ENCODE data around the gene DNAJC18.

The DNAJC18 gene

DNA sequence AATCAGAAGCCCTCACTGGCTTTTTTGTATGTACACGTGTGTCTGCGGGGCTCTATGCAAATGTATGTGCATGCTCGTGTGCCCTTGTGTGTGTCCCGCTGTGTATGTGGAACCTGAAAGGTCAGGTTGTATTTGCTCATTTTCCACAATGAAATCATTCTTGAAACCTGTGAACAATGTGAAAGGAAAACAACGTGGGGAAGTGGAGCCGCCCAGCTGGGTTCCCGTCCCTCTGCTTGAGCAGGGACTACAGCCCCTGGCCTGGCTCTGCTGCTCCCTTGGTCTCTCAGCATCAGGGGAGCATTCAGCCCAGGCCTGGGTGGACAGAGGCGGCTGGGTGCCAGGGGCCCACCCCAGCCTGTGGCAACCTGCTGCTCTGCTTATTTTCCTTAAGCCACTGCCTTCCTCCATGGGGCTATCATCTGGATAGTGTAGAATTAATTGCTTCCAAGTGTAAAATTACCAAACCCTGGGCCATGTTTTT, 20.2 kb upstream of the DNAJC18 start:
- Histone ChIP-seq H3K27ac (ENCODE audit: low read depth, low read length) (no peak overlapping the region), H3K4me3 (ENCODE audit: low read depth, low read length) (no peak overlapping the region), H3K27me3 (ENCODE audit: control insufficient read depth, insufficient read depth, low read length) (no peaks in the 10 kb centered on the region), H3K4me1 (ENCODE audit: control insufficient read depth, insufficient read depth, low read length) (peaks cover 23% of the 10 kb centered on the region), H3K36me3 (ENCODE audit: control insufficient read depth, insufficient read depth, low read length) (no peaks in the 10 kb centered on the region), H3K9me3 (ENCODE audit: control insufficient read depth, insufficient read depth, low read length) (no peaks in the 10 kb centered on the region), H3K9ac (ENCODE audit: low read depth, low read length) (no peak overlapping the region)

GRCh38 chr5:139458580-139459407, 19.5 kb upstream of the DNAJC18 start:
- H3K9ac ChIP-seq (ENCODE audit: low read depth, low read length), result no peak overlapping the region
- H3K36me3 ChIP-seq (ENCODE audit: control insufficient read depth, insufficient read depth, low read length), result no peaks in the 10 kb centered on the region
- H3K9me3 ChIP-seq (ENCODE audit: control insufficient read depth, insufficient read depth, low read length), result no peaks in the 10 kb centered on the region
- no peaks in the 10 kb centered on the region for H3K27me3 ChIP-seq (ENCODE audit: control insufficient read depth, insufficient read depth, low read length)
- H3K4me1 ChIP-seq (ENCODE audit: control insufficient read depth, insufficient read depth, low read length), result peaks cover 23% of the 10 kb centered on the region
- no peak overlapping the region for H3K27ac ChIP-seq (ENCODE audit: low read depth, low read length)
- H3K4me3 ChIP-seq (ENCODE audit: low read depth, low read length), result no peak overlapping the region

- Histone ChIP-seq H3K36me3 (ENCODE audit: control insufficient read depth, insufficient read depth, low read length) (no peaks in the 10 kb centered on the region), H3K4me3 (ENCODE audit: low read depth, low read length) (no peak overlapping the region), H3K27ac (ENCODE audit: low read depth, low read length) (no peak overlapping the region), H3K9ac (ENCODE audit: low read depth, low read length) (no peak overlapping the region), H3K9me3 (ENCODE audit: control insufficient read depth, insufficient read depth, low read length) (no peaks in the 10 kb centered on the region), H3K4me1 (ENCODE audit: control insufficient read depth, insufficient read depth, low read length) (peaks cover 20% of the 10 kb centered on the region), H3K27me3 (ENCODE audit: control insufficient read depth, insufficient read depth, low read length) (no peaks in the 10 kb centered on the region)
Observed at GRCh38 chr5:139457653-139458306, 18.5 kb upstream of the DNAJC18 start.

GRCh38 chr5:139457241-139457640, 17.9 kb upstream of the DNAJC18 start:
- no peak overlapping the region for H3K4me3 ChIP-seq (ENCODE audit: low read depth, low read length)
- no peaks in the 10 kb centered on the region for H3K27me3 ChIP-seq (ENCODE audit: control insufficient read depth, insufficient read depth, low read length)
- no peak overlapping the region for H3K9ac ChIP-seq (ENCODE audit: low read depth, low read length)
- no peak overlapping the region for H3K27ac ChIP-seq (ENCODE audit: low read depth, low read length)
- H3K36me3 ChIP-seq (ENCODE audit: control insufficient read depth, insufficient read depth, low read length), result no peaks in the 10 kb centered on the region
- peaks cover 15% of the 10 kb centered on the region for H3K4me1 ChIP-seq (ENCODE audit: control insufficient read depth, insufficient read depth, low read length)
- no peaks in the 10 kb centered on the region for H3K9me3 ChIP-seq (ENCODE audit: control insufficient read depth, insufficient read depth, low read length)

- H3K36me3 ChIP-seq (ENCODE audit: control insufficient read depth, insufficient read depth, low read length), result no peaks in the 10 kb centered on the region
- H3K27me3 ChIP-seq (ENCODE audit: control insufficient read depth, insufficient read depth, low read length), result no peaks in the 10 kb centered on the region
- H3K4me1 ChIP-seq (ENCODE audit: control insufficient read depth, insufficient read depth, low read length), result peaks cover 10% of the 10 kb centered on the region
- H3K9me3 ChIP-seq (ENCODE audit: control insufficient read depth, insufficient read depth, low read length), result no peaks in the 10 kb centered on the region
- H3K9ac ChIP-seq (ENCODE audit: low read depth, low read length), result no peak overlapping the region
- H3K27ac ChIP-seq (ENCODE audit: low read depth, low read length), result no peak overlapping the region
- H3K4me3 ChIP-seq (ENCODE audit: low read depth, low read length), result no peak overlapping the region
Observed at GRCh38 chr5:139456776-139457175, 17.5 kb upstream of the DNAJC18 start.

DNA sequence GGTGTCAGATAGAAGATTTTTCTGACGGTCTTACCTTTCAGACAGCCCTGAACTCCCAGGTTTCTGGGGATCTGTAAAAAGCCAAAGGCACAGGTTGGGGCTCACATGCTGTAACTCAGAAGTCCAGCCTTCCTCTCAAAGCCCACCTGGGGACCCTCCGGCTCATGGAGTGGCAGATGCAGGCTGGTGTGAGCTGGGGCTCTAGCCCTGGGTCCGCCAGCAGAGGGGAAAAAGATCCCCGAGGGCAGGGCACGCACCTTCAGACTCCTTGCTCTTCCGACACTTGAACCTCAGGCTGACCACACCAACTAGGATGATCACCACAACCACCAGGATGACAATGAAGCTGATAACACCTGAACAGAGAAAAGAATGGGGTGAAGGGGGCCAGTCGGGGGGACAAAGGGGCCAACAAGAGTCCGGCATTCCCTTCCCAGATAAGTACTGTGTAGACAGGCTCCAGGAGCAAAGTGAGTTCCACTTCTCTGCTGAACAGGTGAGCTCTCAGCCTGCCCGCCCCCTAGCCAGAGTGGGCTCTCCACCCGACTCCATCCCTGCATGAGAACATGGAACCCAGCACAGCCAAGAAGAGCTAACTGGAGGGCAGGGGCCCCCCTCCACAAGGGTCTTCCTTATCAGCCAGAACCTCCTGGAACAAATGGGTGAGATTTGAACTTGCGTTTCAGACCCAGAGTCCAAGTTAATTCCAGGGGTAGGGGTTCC, 15.4 kb upstream of the DNAJC18 start:
- no peaks in the 10 kb centered on the region for H3K36me3 ChIP-seq (ENCODE audit: control insufficient read depth, insufficient read depth, low read length)
- no peak overlapping the region for H3K27ac ChIP-seq (ENCODE audit: low read depth, low read length)
- H3K27me3 ChIP-seq (ENCODE audit: control insufficient read depth, insufficient read depth, low read length), result no peaks in the 10 kb centered on the region
- no peaks in the 10 kb centered on the region for H3K9me3 ChIP-seq (ENCODE audit: control insufficient read depth, insufficient read depth, low read length)
- H3K9ac ChIP-seq (ENCODE audit: low read depth, low read length), result no peak overlapping the region
- no peak overlapping the region for H3K4me3 ChIP-seq (ENCODE audit: low read depth, low read length)
- peaks cover 5% of the 10 kb centered on the region for H3K4me1 ChIP-seq (ENCODE audit: control insufficient read depth, insufficient read depth, low read length)

- Histone ChIP-seq H3K27me3 (ENCODE audit: control insufficient read depth, insufficient read depth, low read length) (no peaks in the 10 kb centered on the region), H3K9me3 (ENCODE audit: control insufficient read depth, insufficient read depth, low read length) (no peaks in the 10 kb centered on the region), H3K4me1 (ENCODE audit: control insufficient read depth, insufficient read depth, low read length) (no peaks in the 10 kb centered on the region), H3K36me3 (ENCODE audit: control insufficient read depth, insufficient read depth, low read length) (no peaks in the 10 kb centered on the region), H3K9ac (ENCODE audit: low read depth, low read length) (no peak overlapping the region), H3K27ac (ENCODE audit: low read depth, low read length) (no peak overlapping the region), H3K4me3 (ENCODE audit: low read depth, low read length) (no peak overlapping the region)
Observed at GRCh38 chr5:139453683-139454567, 14.6 kb upstream of the DNAJC18 start.

DNA sequence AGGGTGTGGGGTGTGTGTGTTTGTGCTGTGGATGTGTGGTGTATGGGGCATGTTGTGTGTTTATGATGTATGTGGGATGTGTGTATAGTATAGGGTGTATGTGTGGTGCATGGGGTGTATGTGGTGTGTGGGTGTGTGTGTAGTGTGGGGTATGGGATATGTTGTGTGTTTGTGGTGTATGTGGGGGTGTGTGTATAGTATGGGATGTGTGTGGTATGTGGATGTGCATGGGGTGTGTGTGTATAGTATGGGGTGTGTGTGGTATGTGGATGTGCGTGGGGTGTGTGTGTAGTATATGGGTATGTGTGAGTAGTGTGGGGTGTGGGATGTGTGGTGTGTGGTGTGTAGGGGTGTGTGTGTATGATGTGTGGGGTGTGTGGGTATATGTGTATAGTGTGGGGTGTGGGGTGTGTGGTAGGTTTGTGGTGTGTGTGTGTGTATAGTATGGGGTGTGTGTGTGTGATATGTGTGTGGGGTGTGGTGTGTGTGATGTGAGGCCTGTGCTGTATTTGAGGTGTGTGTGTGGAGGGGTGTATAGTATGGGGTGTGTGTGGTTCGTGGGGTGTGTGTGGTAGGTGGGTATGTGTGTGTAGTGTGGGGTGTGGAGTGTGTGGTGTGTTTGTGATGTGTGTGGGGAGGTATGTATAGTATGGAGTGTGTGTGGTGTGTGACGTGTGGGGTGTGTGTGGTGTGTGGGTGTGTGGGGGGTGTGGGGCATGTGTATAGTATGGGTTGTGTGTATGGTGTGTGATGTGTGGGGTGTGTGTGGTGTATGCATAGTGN, 12.7 kb upstream of the DNAJC18 start:
- H3K36me3 ChIP-seq (ENCODE audit: control insufficient read depth, insufficient read depth, low read length), result no peaks in the 10 kb centered on the region

DNA sequence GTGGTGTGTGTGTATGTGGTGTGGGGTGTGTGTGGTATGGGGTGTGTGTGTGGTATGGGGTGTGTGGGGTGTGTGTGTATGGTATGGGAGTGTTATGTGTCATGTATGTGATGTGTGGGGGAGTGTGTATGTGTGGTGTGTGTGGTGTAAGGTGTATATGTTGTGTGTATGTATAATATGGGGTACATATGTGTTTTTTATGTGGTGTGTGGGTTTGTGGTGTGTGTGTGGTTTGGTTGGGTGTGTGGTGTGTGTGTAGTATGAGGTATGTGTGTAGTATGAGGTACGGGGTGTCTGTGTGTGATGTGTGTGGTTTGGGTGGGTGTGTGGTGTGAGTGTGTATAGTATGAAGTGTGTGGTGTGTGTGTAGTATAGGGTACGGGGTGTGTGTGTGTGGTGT, 11.9 kb upstream of the DNAJC18 start:
- Histone ChIP-seq H3K4me1 (ENCODE audit: control insufficient read depth, insufficient read depth, low read length) (no peaks in the 10 kb centered on the region), H3K4me3 (ENCODE audit: low read depth, low read length) (no peak overlapping the region), H3K9ac (ENCODE audit: low read depth, low read length) (no peak overlapping the region), H3K27me3 (ENCODE audit: control insufficient read depth, insufficient read depth, low read length) (no peaks in the 10 kb centered on the region), H3K36me3 (ENCODE audit: control insufficient read depth, insufficient read depth, low read length) (no peaks in the 10 kb centered on the region), H3K9me3 (ENCODE audit: control insufficient read depth, insufficient read depth, low read length) (no peaks in the 10 kb centered on the region), H3K27ac (ENCODE audit: low read depth, low read length) (no peak overlapping the region)

More for the DNA sequence above, 12.7 kb upstream of the DNAJC18 start:
- H3K9me3 ChIP-seq (ENCODE audit: control insufficient read depth, insufficient read depth, low read length), result no peaks in the 10 kb centered on the region
- no peak overlapping the region for H3K4me3 ChIP-seq (ENCODE audit: low read depth, low read length)
- no peak overlapping the region for H3K27ac ChIP-seq (ENCODE audit: low read depth, low read length)
- H3K4me1 ChIP-seq (ENCODE audit: control insufficient read depth, insufficient read depth, low read length), result no peaks in the 10 kb centered on the region
- H3K9ac ChIP-seq (ENCODE audit: low read depth, low read length), result no peak overlapping the region
- no peaks in the 10 kb centered on the region for H3K27me3 ChIP-seq (ENCODE audit: control insufficient read depth, insufficient read depth, low read length)

All from HUES48 (cell line).